GM19324 (cell line): ENCODE results near the gene ZG16.
"Not testable (repeated sequence)": the region's sequence is repeated elsewhere in the genome, so short reads cannot be mapped to it uniquely, and the experiment has no call there.

Source experiments
- ATAC-seq: cut with Tn5 transposase; IDR thresholded peaks from one replicate; pipeline ENCODE4 v1.9.1; 2021; ENCODE audit warnings: mild to moderate bottlenecking, moderate library complexity; ENCODE audit not compliant: unreplicated experiment, low FRiP score

Gene ZG16, protein sequence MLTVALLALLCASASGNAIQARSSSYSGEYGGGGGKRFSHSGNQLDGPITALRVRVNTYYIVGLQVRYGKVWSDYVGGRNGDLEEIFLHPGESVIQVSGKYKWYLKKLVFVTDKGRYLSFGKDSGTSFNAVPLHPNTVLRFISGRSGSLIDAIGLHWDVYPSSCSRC

DNA sequence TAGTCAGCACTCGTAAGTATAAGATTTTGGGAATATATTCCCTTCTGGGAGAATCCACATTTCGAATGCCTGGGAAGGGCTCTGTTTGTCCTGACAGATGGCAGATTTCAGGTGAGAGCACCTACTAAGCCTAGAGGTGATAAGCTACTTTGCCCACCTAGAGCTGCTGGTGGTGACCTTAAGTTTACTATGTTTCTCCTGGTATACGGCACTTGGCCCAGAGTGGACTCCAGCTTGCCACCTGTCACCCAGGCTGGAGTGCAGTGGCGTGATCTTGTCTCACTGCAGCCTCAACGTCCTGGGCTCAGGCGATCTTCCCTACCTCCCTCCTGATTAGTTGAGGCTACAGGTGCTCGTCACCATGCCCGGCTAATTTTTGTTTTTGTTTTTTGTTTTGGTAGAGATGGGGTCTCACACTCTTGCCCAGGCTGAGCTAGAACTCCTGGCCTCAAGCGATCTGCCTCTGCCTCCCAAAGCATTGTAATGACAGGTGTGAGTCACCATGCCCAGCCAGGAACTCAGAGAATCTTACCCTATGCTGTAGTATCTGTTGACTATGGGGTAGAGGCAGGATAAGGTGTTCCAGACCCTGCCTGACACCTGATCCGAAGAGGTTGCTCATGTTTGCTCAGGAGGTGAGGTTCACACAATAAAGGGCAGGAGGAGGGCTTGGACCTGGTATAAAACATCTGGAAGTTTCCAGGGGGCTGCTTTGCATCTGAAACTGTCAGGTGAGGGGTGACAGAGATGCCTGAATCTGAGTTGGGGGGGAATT lies at the start of gene ZG16:
Gene ZG16, plus strand, starts transcription at position 681 of the 775 bp plus-strand sequence. CDS start 1,011 bp downstream, outside the sequence.
- ATAC-seq: no peak

DNA sequence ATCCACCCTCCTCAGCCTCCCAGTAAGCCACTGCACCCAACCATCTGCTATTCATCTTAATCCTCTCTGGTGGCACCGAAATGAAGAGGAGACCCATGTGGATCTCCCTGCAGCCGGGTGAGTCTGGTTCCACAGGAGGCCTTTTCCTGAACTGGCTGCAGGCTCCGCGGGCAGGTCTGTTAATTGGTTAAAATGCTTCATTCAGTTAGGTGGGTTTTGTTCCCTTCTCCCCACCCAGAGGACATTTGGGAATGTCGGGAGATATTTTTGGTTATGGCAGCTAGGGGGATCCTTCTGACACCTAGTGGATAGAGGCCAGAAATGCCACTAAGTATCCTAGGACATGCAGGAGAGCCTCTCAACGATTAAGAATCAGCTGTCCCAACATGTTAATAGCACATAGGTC lies 48.9 kb upstream of the ZG16 start:
- ATAC-seq: no peak

DNA sequence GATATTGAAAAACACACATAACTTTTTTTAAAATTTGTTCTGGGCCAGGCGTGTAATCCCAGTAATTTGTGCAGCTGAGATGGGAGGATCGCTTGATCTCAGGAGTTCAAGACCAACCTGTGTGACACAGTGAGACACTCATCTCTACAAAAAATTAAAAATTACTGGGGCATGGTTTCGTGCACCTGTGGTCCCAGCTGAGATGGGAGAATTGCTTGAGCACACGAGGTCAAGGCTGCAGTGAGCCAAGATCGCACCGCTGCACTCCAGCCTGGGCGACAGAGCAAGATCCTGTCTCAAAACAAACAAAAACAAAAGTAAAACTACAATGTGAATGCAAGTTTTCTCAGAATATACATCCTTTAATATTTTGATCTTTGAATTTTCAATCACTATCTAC lies 47.4 kb upstream of the ZG16 start:
- ATAC-seq: no peak

DNA sequence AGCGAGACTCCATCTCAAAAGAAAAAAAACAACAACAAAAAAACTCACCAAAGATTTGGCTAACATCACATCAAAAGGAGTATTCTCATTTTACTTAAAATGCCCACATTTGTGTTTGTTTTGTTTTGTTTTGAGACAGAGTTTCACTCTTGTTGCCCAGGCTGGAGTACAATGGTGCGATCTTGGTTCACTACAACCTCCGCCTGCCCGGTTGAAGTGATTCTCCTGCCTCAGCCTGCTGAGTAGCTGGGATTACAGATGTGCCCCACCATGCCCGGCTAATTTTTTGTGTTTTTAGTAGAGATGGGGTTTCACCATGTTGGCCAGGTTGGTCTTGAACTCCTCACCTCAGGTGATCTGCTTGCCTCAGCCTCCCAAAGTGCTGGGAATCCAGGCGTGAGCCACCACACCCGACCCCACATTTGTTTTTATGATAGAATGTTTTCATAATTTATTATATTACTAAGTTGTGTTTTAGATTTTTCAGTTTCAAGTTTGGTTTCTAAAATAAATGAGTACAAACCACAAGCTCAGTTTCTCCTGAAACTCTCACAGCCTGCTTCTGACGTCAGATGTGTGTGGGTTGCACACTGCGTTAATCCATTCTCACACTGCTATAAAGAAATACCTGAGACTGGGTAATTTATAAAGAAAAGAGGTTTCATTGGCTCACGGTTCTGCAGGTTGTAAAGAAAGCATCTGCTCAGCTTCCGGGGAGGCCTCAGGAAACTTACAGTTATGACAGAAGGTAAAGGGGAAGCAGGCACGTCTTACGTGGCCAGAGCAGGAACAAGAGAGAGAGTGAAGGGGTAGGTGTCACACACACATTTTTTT lies 46.1 kb upstream of the ZG16 start:
- peak; percentile 66 for ATAC-seq

DNA sequence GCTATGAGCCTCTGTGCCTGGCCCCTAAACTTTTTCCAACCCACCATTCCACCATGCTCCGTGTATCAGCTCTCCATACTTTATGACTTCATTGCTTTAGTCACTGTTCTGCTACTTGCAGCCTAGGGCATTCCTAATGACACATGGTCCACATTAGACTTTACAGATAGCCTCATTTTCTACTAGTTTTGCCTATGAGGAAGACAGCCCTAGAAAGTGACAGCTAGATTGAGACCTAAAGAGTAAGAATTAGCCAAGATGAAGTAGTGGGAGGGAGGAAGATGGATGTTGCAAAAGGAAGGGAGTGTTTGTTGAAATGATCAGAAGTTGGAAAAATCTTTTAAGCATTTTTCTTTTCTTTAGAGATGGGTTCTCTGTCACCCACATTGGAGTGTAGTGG lies 43.3 kb upstream of the ZG16 start:
- no peak for ATAC-seq

DNA sequence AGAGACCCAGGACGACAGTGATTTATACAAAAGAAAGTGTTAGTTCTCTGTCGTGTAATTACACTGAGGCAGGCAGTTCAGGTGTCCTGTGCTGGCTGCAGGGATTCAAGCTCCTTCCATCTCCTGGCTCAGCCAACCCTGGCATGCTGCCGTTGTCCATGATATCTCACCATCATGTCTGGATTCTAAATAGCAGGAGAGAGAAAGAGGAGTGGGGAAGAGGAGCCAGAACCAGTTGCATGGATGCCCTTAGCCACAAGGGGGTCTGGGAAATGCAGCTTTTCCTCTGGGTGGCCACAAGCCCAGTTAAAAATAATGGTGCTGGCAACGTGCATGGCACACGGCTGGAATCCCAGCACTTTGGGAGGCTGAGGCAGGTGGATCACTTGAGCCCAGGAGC lies 41.9 kb upstream of the ZG16 start:
- no peak for ATAC-seq

DNA sequence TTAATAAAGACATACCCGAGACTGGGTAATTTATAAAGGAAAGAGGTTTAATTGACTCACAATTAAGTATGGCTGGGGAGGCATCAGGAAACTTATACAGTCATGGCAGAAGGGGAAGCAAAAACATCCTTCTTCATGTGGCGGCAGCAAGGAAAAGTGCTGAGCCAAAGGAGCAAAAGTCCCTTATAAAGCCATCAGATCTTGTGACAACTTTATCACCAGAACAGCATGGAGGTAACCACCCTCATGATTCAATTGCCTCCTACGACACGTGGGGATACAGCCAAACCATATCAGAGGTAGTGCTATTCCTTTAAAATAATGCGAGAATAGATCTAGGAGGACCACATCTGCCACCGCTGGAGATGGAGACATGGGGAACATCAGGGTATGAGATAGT lies 41.3 kb upstream of the ZG16 start:
- ATAC-seq: no peak

DNA sequence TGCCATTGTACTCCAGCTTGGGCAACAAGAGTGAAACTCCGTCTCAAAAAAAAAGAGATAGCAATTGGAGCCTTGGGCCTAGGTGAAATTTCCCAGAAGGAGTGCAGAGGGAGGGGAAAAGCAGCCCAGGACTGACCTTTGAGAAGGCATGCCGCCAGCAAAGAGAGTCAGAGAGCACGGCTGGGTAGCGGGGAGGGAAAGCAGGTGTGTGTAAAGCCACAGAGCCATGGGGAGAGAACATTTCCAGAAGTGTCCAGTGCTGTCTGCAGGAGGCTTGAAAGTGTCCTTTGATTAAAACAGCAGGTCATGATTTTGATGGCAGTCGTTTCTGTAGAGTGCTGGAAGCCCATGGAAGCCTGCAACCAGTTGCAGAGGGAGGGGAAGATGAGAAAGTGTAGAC lies 40.3 kb upstream of the ZG16 start:
- no peak for ATAC-seq

DNA sequence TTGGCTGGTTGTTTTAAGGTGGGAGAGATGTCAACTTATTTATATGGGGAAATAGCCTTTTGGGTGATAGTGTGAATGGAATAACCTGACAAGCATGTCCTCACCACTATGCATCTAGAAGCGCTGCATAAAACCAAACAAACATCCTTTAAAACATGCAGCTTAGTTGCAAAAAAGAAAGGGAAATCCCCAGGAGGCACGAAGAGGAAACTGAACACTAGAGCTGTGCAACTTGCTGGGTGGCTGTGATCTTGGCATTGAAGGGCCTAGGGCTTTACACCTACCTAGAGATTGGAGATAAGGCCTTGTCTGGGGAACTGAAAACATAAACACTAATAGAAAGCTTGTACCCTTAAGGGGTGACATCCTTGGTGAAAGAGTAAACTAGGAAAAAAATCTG lies 39.5 kb upstream of the ZG16 start:
- peak; percentile 68 for ATAC-seq

DNA sequence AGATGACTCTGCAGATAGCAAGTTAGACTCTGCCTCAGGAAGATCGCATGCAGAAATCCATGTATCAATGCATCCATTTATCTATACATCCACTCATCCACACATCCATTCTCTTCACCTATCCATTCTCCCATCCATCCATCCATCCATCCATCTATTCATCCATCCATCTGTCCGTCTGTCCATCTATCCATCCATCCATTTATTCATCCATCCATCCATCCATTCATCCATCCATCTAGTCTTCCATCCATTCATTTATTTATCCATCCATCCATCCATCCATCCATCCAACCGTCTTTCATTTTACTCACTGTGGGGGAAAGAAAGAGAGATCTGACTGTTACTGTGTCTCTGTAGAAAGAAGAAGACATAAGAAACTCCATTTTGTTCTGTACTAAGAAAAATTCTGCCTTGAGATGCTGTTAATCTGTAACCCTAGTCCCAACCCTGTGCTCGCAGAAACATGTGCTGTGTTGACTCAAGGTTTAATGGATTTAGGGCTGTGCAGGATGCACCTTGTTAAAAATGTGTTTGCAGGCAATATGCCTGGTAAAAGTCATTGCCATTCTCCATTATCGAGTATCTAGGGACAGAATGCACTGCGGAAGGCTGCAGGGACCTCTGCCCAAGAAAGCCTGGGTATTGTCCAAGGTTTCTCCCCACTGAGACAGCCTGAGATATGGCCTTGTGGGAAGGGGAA lies 38.0 kb upstream of the ZG16 start:
- not testable (repeated sequence) for ATAC-seq

DNA sequence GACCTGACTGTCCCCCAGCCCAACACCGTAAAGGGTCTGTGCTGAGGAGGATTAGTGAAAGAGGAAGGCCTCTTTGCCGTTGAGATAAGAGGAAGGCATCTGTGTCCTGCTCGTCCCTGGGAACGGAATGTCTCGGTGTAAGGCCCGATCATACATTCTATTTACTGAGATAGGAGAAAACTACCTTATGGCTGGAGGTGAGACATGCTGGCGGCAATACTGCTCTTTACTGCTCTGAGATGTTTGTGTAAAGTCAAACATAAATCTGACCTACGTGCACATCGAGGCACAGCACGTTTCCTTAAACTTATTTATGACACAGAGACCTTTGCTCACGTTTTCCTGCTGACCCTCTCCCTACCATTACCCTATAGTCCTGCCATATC lies 37.4 kb upstream of the ZG16 start:
- not testable (repeated sequence) for ATAC-seq

DNA sequence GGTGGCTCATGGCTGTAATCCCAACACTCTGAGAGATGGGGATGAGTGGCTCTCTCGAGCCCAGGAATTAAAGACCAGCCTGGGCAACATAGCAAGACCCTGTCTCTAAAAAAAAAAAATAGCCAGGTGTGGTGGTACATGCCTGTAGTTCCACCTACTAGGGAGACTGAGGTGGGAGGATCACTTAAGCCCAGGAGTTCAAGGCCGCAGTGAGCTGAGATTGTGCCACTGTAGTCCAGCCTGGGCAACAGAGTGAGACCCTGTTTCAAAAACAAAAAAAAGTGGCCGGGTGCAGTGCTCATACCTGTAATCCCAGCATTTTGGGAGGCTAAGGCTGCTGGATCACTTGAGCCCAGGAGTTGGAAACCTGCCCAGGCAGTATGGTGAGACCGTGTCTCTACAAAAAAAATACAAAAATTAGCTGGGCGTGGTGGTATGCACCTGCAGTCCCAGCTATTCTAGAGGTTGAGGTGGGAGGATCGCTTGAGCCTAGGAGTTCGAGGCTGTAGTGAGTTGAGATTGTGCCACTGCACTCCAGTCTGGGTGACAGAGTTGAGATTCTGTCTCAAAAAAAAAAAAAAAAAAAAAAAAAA lies 35.3 kb upstream of the ZG16 start:
- no peak for ATAC-seq

DNA sequence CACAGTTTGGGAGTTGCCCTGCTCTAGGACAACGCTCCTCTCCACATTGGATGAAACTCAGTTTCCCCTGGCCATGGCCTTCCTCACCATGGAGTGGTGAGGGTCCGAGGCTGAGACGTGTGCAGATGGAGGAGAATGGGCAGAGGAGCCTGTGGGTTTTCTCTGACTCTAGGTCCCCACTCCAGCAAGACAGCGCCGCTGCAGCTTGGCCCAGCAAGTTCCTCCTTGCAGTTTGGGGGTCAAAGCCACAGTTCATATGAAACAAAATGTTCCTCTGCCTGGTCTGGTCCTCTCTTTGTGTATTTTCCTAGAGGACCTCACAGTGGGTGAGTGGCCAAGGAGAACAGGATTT lies 34.6 kb upstream of the ZG16 start:
- ATAC-seq: no peak

DNA sequence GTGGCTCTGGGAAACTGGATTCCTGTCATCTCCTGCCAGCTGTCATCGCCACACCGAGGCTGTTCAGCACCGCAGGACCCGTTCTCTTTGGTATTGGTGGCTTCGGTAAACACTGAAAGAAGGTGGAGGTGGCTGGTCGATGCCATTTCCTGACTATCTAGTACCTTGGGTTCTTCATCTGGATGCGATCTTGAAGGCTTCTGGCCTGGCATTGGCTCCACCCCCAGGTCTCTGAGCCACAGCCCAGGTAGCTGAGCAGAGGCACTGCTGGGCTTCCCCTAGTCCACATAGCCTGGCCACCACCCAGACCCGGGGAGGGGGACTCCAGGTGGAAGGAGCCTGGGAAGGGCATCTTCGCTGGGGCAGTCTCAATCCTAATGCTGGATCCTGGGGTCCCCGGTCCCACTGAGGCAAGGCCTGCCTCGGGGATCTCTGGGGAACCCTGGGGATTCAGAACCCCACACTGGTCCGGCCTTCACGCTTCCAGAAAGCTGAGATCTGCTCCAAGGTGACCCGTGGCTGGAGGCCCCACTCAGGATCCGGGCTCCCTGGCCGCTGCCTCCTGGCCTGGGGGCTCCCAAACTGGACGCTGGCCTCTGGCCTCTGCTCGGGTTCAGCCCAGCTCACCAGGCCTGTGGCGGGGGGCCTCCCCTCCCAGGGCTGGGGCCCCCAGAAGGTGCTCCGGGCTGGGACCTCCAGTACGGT lies 34.1 kb upstream of the ZG16 start:
- ATAC-seq: no peak

DNA sequence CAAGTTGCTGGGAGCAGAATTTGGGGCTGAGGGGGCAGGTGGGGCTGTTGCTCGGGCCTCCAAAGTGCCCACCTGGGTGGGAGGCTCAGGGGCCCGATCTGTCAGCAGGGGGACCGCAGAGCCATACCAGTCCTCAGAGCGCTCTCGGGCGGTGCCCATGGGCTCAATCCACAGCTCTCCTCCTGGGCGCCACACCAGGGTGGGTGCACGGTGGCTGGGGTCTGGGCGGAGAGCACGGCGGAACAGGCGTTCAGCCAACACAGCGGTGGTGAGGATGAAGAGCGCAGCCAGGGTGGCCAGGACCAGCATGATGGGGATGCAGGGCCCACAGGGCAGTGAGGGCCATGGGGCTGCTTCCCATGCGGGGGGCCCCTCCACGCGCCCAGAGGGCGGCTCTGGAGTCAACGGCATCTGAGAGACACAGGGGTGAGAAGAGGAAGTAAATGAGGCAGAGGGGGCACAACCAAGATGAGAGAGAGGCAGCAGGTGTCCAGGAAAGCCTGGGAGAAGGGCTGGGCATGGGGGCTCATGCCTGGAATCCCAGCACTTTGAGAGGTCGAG lies 33.4 kb upstream of the ZG16 start:
- no peak for ATAC-seq

DNA sequence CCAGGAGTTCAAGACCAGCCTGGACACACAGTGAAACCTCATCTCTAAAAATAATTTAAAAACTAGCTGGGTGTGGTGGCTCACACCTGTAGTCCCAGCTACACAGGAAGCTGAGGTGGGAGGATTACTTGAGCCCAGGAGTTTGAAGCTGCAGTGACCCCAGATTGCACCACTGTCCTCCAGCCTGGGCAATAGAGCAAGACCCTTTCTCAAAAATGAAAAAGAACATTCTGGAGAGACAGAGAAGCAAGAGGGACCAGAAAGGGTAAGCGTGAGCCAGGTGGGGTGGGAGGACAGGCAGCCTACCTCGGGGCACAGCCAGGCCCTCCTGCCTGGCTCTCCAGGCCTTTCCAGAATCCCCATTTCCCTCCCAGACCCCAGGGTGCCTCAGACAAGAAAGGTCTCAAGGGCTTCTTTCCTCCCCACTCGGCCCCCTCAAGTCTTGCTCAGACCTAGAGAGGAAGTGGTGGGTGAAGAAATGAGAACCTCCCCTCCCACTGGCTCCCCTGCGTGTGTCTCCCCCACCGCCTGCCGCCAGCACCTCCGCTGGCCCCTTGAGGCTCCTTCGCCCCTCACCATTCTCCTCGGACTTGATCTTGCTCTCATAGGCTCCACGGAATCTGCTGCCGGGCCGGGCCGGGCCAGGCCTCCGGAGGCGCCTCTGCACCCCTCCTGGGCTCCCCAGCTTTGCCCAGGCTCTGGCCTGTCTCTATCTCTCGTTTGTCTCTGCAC lies 32.8 kb upstream of the ZG16 start:
- peak; percentile 31 for ATAC-seq

DNA sequence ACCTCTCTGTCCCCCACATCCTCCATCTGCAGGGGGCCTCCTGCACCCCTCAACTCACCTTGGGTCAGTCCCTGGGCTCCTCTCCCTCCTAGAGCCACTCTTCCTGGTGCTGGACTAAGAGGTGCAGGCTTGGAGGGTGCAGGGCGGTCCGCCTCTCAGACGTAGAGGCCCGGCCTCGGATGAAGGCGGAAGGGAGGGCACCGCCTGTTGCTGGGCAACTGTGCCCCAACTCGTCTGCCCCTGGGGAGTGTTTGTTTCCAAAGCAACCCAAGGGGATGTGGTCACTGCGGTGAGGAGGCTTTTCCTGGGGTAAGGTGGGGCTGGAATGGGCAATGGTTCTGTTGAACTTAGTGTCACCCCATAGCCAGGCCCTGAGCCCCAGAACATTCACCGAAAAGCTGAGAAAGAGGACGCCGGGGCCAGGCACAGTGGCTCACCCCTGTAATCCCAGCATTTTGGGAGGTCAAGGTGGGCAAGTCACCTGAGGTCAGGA lies 32.2 kb upstream of the ZG16 start, which contains the start of gene C16orf54:
Gene C16orf54, minus strand, starts transcription at position 138 of the 493 bp plus-strand sequence. CDS start 1,039 bp downstream, outside the sequence.
- peak; percentile 91 for ATAC-seq

DNA sequence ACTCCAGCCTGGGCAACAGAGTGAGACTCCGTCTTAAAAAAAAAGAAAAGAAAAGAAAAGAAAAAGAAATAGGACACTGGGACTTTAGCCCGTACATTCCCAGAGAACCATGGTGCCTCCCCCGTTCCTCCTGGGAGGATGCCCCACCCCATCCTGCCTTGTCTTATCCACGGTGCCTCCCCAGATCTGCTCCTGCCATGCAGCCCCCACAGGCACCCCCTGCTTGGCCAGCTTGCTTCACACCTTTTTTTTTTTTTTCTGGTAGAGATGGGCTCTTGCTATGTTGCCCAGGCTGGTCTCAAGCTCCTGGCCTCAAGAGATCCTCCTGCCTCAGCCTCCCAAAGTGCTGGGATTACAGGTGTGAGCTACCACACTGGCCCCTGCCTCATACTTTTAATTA lies 31.5 kb upstream of the ZG16 start:
- not testable (repeated sequence) for ATAC-seq
